Pancreas (tissue), 10 donors: ENCODE data around the gene SBF2. TPM values are rescaled to one million over a fixed set of nuclear protein-coding genes. Genes with fewer than 3 reads are reported as not detected.

Source experiments
- ATAC-seq, 4 donors: fragments of 200-7000 bp; cut with Tn5 transposase; one replicate each; pipeline versions ENCODE4 v1.8.0 to v1.9.1; 2020; ENCODE audit warnings: mild to moderate bottlenecking in 4 of 4, moderate library complexity in 4 of 4
- DNase-seq, 6 donors: peaks; one replicate each; pipeline ENCODE4 v3.0.0-alpha.2; 2020
- FAIRE-seq: peaks from 2 replicates; lab custom pipeline; 2012; peaks lifted over from hg19 to GRCh38; lab: Jason Lieb, UNC
- H3K27ac ChIP-seq, 4 donors: fragments of 200-600 bp; sonication (generic); 1 replicate in 3 of 4; 2 replicates in 1 of 4; pipeline versions ENCODE4 v1.5.0 to v1.8.0; 2020
- H3K27me3 ChIP-seq, 4 donors: fragments of 200-600 bp; one replicate each; pipeline ENCODE4 v1.8.0; 2021
- H3K36me3 ChIP-seq, 3 donors: fragments of 200-600 bp; sonication (generic) in 1 of 3; one replicate each; pipeline versions ENCODE4 v1.5.0 to v1.8.0; 2020 to 2021
- H3K4me1 ChIP-seq, 3 donors: fragments of 200-600 bp; one replicate each; pipeline ENCODE4 v1.8.0; 2021
- H3K4me3 ChIP-seq, 4 donors: fragments of 200-600 bp; sonication (generic) in 2 of 4; one replicate each; pipeline versions ENCODE4 v1.5.0 to v1.8.0; 2020 to 2021
- H3K9me3 ChIP-seq, 4 donors: fragments of 200-600 bp; one replicate each; pipeline ENCODE4 v1.8.0; 2021
- CTCF ChIP-seq, 4 donors: fragments of 200-600 bp; sonication (generic) in 3 of 4; IDR thresholded peaks; one replicate each; pipeline versions ENCODE4 v1.5.0 to v1.8.0; 2021; ENCODE audit warnings: antibody characterized with exemption in 4 of 4
- whole genome bisulfite sequencing, 2 donors: extraction: QIAGEN DNeasy Blood & Tissue Kit; methylation state at CpG; one replicate each; pipeline ENCODE4 v1.1.7; 2013; 5-methylcytosine and 5-hydroxymethylcytosine counted together
- intact Hi-C, 3 donors: fragments of 100-400 bp; cut with DNase I; formaldehyde crosslinking; loops; one replicate each; pipeline versions ENCODE4 v1.11.1 to v1.14.2; 2022
- polyA plus RNA-seq, 2 donors: library from polyadenylated mRNA; stranded (reverse); fragments of 200-250 nt; gene quantifications; one replicate each; pipeline ENCODE4 v1.2.3, GENCODE V29; 2013
- total RNA-seq, 6 donors: library from RNA; stranded (reverse); fragmentation: NEBNext Ultra II Directional in 4 of 6; extraction: Animal tissue kit (Norgen Biotek cat#: 25700) in 4 of 6; gene quantifications; one replicate each; pipeline versions ENCODE4 v1.2.1 to v1.2.4, GENCODE V29; 2021 to 2023
- donor health status: healthy with polysubstance abuse.
- donor health status: DM: no; HTN: no; CAD: no; lungs with moderate emphysema.
- donor health status: DM: no; HTN: no; CAD: no.
- donor health status: control.
- donor health status: control.
- donor health status: Bipolar disorder and iron deficiency.
- donor health status: DM: yes; HTN: yes; CAD: no.
- donor health status: DM: no; HTN: no; CAD: no.
- donor health status: DM: no; HTN: no; CAD: no.
- donor health status: DM: yes; HTN: yes; CAD: no.

Gene SBF2
- total and polyA plus RNA-seq, 8 donors, result 4.6 to 21.8 (median 10.3) TPM

DNA sequence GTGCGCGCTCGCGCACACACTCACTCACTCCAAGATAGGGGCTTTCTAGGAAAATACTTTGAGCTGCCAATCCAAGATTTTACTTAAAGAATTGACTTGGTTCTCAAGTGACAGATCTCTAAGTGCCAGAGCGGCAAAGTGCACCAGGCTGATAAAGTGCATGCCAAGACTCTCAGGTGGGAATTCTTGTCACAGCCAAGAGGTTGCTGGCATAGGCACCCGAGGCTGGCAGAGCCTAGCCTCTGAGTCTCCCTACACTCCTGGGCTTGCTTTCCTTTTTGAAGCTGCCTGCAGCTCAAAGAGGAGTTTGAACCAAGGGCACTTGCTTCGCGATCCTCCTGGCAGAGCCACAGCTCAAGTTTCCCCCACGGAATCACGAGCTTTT is 8.3 kb upstream of the SBF2 start:
- peak overlapping the region; percentile 53 to 84 (median 56) for H3K4me3 ChIP-seq
- FAIRE-seq (no peak), DNase-seq (peak in 4 of 6 donors; percentile 57 to 65 (median 62)), ATAC-seq (peak; percentile 20 to 53 (median 29))
- no peaks in the 10 kb centered on the region for H3K36me3 ChIP-seq
- TF ChIP-seq CTCF (IDR thresholded peaks at IDR 0.05), result no peak
- peak overlapping the region; percentile 53 to 94 (median 81) for H3K27ac ChIP-seq
- H3K27me3 ChIP-seq, result no peaks in the 10 kb centered on the region
- H3K9me3 ChIP-seq, result no peaks in the 10 kb centered on the region
- WGBS, 2 donors, result 4 to 7% methylated on average over 10 of the region's 10 CpGs
- intact Hi-C loops, result no loop called here
- H3K4me1 ChIP-seq, result peaks cover 0 to 21% (median 0%) of the 10 kb centered on the region in 3 donors

DNA sequence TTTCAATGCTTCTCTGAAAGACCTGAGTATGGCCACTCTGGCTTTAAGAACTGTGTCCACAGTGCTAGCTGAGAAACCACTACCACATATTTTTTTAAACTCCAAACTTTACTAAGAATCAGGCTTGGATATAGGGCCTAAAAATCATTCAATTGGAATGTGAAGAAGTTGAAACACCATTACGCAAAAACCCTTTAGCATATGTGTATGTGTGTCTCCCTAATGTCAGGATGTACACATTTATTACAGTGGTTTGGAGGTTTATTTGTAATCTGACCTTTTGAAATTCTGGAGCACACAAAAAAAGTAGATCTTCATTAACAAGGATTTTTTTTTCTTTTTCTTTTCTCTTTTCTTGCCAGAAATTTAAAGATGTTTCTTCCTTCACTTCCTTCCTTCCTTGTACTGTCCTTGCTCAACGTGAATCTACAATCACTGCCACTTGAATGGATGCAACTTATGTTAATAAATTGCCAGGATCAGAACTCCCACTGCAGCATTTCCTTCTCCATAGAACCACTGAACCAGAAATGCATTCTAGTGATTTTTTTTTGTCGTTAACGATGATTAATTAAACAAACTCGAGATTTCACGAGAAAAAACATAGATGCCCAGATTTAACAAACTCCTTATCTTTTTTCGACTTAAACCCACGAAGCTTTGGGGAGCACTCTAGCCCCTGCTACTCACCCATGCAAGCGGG is 7.8 kb upstream of the SBF2 start:
- Histone ChIP-seq H3K4me3 (peak overlapping the region in 2 of 4 donors; percentile 53 to 84), H3K9me3 (no peaks in the 10 kb centered on the region), H3K27me3 (no peaks in the 10 kb centered on the region), H3K36me3 (no peaks in the 10 kb centered on the region), H3K27ac (peak overlapping the region in 2 of 4 donors; percentile 93 to 94), H3K4me1 (peaks cover 0 to 16% (median 0%) of the 10 kb centered on the region in 3 donors)
- no peak for DNase-seq
- no peak for FAIRE-seq
- intact Hi-C loops, result no loop called here
- WGBS, 2 donors, result 15% methylated on average over 9 of the region's 9 CpGs
- TF ChIP-seq CTCF (IDR thresholded peaks at IDR 0.05), result no peak
- ATAC-seq, result no peak

DNA sequence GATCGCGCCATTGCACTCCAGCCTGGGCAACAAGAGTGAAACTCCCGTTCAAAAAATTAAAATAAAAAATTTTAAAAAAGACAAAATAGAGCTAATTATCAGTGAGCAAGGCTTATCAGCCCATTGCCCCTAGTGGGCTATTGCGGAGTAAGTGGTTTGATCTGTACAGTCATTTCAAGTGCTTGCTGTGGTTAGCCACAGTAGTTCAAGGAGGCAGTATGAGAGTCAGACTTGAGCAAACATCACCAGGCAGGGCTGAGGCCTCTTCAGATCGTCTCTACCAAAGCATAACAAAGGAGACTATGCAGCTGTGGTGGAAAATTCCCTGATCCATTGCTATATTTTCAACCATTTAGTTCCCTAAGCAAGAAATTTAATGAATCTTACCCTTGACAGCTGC is 4.3 kb upstream of the SBF2 start:
- Histone ChIP-seq H3K4me1 (peaks cover 0 to 14% (median 0%) of the 10 kb centered on the region in 3 donors), H3K27ac (no peak overlapping the region), H3K4me3 (no peak overlapping the region), H3K27me3 (no peaks in the 10 kb centered on the region), H3K36me3 (no peaks in the 10 kb centered on the region), H3K9me3 (no peaks in the 10 kb centered on the region)
- FAIRE-seq, result no peak
- 85 to 90% methylated on average over 5 of the region's 5 CpGs for WGBS, 2 donors
- intact Hi-C loops, result no loop called here
- TF ChIP-seq CTCF (IDR thresholded peaks at IDR 0.05), result no peak
- no peak for ATAC-seq
- DNase-seq, result no peak

- Histone ChIP-seq H3K9me3 (no peaks in the 10 kb centered on the region), H3K4me3 (peak overlapping the region in 3 of 4 donors; percentile 95 to 98 (median 96)), H3K27me3 (no peaks in the 10 kb centered on the region), H3K27ac (peak overlapping the region in 1 of 4 donors; percentile 93), H3K4me1 (peaks cover 0 to 14% (median 0%) of the 10 kb centered on the region in 3 donors), H3K36me3 (no peaks in the 10 kb centered on the region)
- intact Hi-C loops, result no loop called here
- FAIRE-seq (no peak), DNase-seq (no peak), ATAC-seq (no peak)
- TF ChIP-seq CTCF (IDR thresholded peaks at IDR 0.05), result no peak
- WGBS, 2 donors, result 61 to 67% methylated on average over 10 of the region's 10 CpGs
Observed at GRCh38 chr11:10295064-10295901, 1.3 kb upstream of the SBF2 start.
